ENCODE data around the gene CLPTM1L. TPM values are rescaled to one million over a fixed set of nuclear protein-coding genes. Genes with fewer than 3 reads are reported as not detected.
"Not testable (repeated sequence)": the region's sequence is repeated elsewhere in the genome, so short reads cannot be mapped to it uniquely, and the experiment has no call there.

Gene CLPTM1L
- polyA plus RNA-seq, 1 donor, result 140 TPM

- no peak for DNase-seq
These were observed 67.6 kb downstream of the CLPTM1L start for GRCh38 chr5:1277331-1277730.

- no peak for DNase-seq
These were observed 68.0 kb downstream of the CLPTM1L start for GRCh38 chr5:1276930-1277329.

- not testable (repeated sequence) for DNase-seq
These were observed 69.2 kb downstream of the CLPTM1L start for GRCh38 chr5:1275397-1276391.

- no peak for DNase-seq
These were observed 70.4 kb downstream of the CLPTM1L start for GRCh38 chr5:1274471-1274870.

- DNase-seq, result no peak
These were observed 71.2 kb downstream of the CLPTM1L start for GRCh38 chr5:1273745-1274144.

GRCh38 chr5:1272201-1272600 lies 72.7 kb downstream of the CLPTM1L start:
- no peak for DNase-seq

GRCh38 chr5:1270933-1271914 lies 73.7 kb downstream of the CLPTM1L start:
- DNase-seq, result no peak

- DNase-seq, result no peak
These were observed 74.5 kb downstream of the CLPTM1L start for GRCh38 chr5:1270426-1270825.

GRCh38 chr5:1268666-1269065 lies 76.2 kb downstream of the CLPTM1L start:
- no peak for DNase-seq

GRCh38 chr5:1268056-1268455 lies 76.8 kb downstream of the CLPTM1L start:
- no peak for DNase-seq

Other genes with a start within 250 kb of the CLPTM1L start
- gene SLC12A7, start 233.0 kb downstream of the CLPTM1L start, polyA plus RNA-seq (ENCODE audit: insufficient read length), result 38.3 TPM
- 67.4 TPM for gene SLC6A19, start 143.5 kb downstream of the CLPTM1L start, polyA plus RNA-seq (ENCODE audit: insufficient read length)
- gene SLC6A18, start 119.7 kb downstream of the CLPTM1L start, polyA plus RNA-seq (ENCODE audit: insufficient read length), result 0.53 TPM
- gene TERT, start 50.0 kb downstream of the CLPTM1L start, polyA plus RNA-seq (ENCODE audit: insufficient read length), result 0.33 TPM
- 0.60 TPM for gene SLC6A3, start 100.3 kb upstream of the CLPTM1L start, polyA plus RNA-seq (ENCODE audit: insufficient read length)
- 46.0 TPM for gene LPCAT1, start 178.9 kb upstream of the CLPTM1L start, polyA plus RNA-seq (ENCODE audit: insufficient read length)